Mesenchymal stem cell (in vitro differentiated cells and primary cell): Measurements from ENCODE around the gene MACROD2.

ENCODE experiments used
- DNase-seq: peaks from one replicate; pipeline ENCODE4 v3.0.0-alpha.2; 2013
- H2AFZ ChIP-seq: one replicate; pipeline ENCODE4 v1.6.1; 2013; ENCODE audit warnings: low read depth, mild to moderate bottlenecking, control low read depth, inconsistent platforms, low read length, moderate library complexity
- H2AK5ac ChIP-seq: 2 replicates; pipeline ENCODE4 v1.6.1; 2013; ENCODE audit warnings: low read length, moderate library complexity, mild to moderate bottlenecking, inconsistent platforms; ENCODE audit not compliant: severe bottlenecking
- H2BK120ac ChIP-seq: one replicate; pipeline ENCODE4 v1.6.1; 2013; ENCODE audit warnings: low read depth, mild to moderate bottlenecking, inconsistent platforms, low read length, moderate library complexity
- H2BK12ac ChIP-seq, 2 experiments: one replicate each; pipeline ENCODE4 v1.6.1; 2013; ENCODE audit warnings: inconsistent platforms in 2 of 2, low read length in 2 of 2, mild to moderate bottlenecking in 2 of 2, moderate library complexity in 2 of 2, control low read depth in 1 of 2
- H2BK15ac ChIP-seq: one replicate; pipeline ENCODE4 v1.6.1; 2013; ENCODE audit warnings: mild to moderate bottlenecking, low read depth, inconsistent platforms; ENCODE audit not compliant: poor library complexity, severe bottlenecking
- H2BK5ac ChIP-seq: 2 replicates; pipeline ENCODE4 v1.6.1; 2013; ENCODE audit warnings: low read depth, mild to moderate bottlenecking, low read length, control low read depth, inconsistent platforms; ENCODE audit not compliant: poor library complexity, severe bottlenecking
- H3K14ac ChIP-seq, 2 experiments: one replicate each; pipeline ENCODE4 v1.6.1; 2013; ENCODE audit warnings: inconsistent platforms in 2 of 2, low read length in 2 of 2, control low read depth in 1 of 2, mild to moderate bottlenecking in 1 of 2, moderate library complexity in 1 of 2
- H3K18ac ChIP-seq, 2 experiments: one replicate each; pipeline ENCODE4 v1.6.1; 2013; ENCODE audit warnings: inconsistent platforms in 2 of 2, low read length in 2 of 2, control low read depth in 1 of 2, low read depth in 1 of 2, mild to moderate bottlenecking in 1 of 2
- H3K23ac ChIP-seq, 2 experiments: one replicate each; pipeline ENCODE4 v1.6.1; 2013; ENCODE audit warnings: inconsistent platforms in 2 of 2, low read length in 2 of 2, mild to moderate bottlenecking in 2 of 2, moderate library complexity in 2 of 2, control low read depth in 1 of 2
- H3K27ac ChIP-seq: 2 replicates; pipeline ENCODE4 v1.5.1; 2013; ENCODE audit warnings: mild to moderate bottlenecking, moderate library complexity, low read length, control low read depth, inconsistent platforms; ENCODE audit not compliant: poor library complexity, severe bottlenecking
- H3K27me3 ChIP-seq, 2 experiments: 2 replicates each; pipeline versions ENCODE4 v1.6.1 to v1.7.0; 2013; ENCODE audit warnings: low read length in 2 of 2, mild to moderate bottlenecking in 2 of 2, moderate library complexity in 2 of 2, control low read depth in 1 of 2, inconsistent platforms in 1 of 2; ENCODE audit not compliant: control insufficient read depth in 1 of 2, insufficient read depth in 1 of 2
- H3K36me3 ChIP-seq, 2 experiments: 2 replicates each; pipeline versions ENCODE4 v1.6.1 to v1.7.0; 2013; ENCODE audit warnings: low read length in 2 of 2, control low read depth in 1 of 2, inconsistent platforms in 1 of 2, low read depth in 1 of 2, mild to moderate bottlenecking in 1 of 2; ENCODE audit not compliant: insufficient read depth in 2 of 2, control insufficient read depth in 1 of 2
- H3K4ac ChIP-seq, 2 experiments: one replicate each; pipeline ENCODE4 v1.6.1; 2013; ENCODE audit warnings: inconsistent platforms in 2 of 2, low read length in 2 of 2, mild to moderate bottlenecking in 2 of 2, moderate library complexity in 2 of 2, control low read depth in 1 of 2, low read depth in 1 of 2
- H3K4me1 ChIP-seq: 2 replicates; pipeline ENCODE4 v1.6.1; 2013; ENCODE audit warnings: low read depth, low read length, control low read depth; ENCODE audit not compliant: control insufficient read depth, insufficient read depth
- H3K4me2 ChIP-seq: 2 replicates; pipeline ENCODE4 v1.6.1; 2013; ENCODE audit warnings: low read length, mild to moderate bottlenecking, inconsistent platforms; ENCODE audit not compliant: poor library complexity, severe bottlenecking
- H3K4me3 ChIP-seq, 2 experiments: 2 replicates each; pipeline versions ENCODE4 v1.5.1 to v1.7.0; 2013; ENCODE audit warnings: low read length in 2 of 2, mild to moderate bottlenecking in 2 of 2, control low read depth in 1 of 2, low read depth in 1 of 2; ENCODE audit not compliant: insufficient read depth in 1 of 2
- H3K79me1 ChIP-seq: replicated peaks from 2 replicates; pipeline ENCODE4 v1.6.1; 2013; ENCODE audit warnings: mild to moderate bottlenecking, control low read depth, low read length, inconsistent platforms; ENCODE audit not compliant: poor library complexity, severe bottlenecking
- H3K9ac ChIP-seq: 2 replicates; pipeline ENCODE4 v1.7.0; 2013; ENCODE audit warnings: mild to moderate bottlenecking, low read length, moderate library complexity
- H3K9me3 ChIP-seq: 2 replicates; pipeline ENCODE4 v1.7.0; 2013; ENCODE audit warnings: mild to moderate bottlenecking, low read length; ENCODE audit not compliant: control insufficient read depth
- H4K8ac ChIP-seq: one replicate; pipeline ENCODE4 v1.6.1; 2013; ENCODE audit warnings: inconsistent platforms, mild to moderate bottlenecking, low read length, moderate library complexity
- H4K91ac ChIP-seq: one replicate; pipeline ENCODE4 v1.6.1; 2013; ENCODE audit warnings: mild to moderate bottlenecking, low read length, inconsistent platforms
- WGBS: methylation state at CpG from one replicate; pipeline ENCODE4 v1.1.7; 2013; ENCODE audit warnings: mixed read lengths; 5-methylcytosine and 5-hydroxymethylcytosine counted together

The MACROD2 gene

DNA sequence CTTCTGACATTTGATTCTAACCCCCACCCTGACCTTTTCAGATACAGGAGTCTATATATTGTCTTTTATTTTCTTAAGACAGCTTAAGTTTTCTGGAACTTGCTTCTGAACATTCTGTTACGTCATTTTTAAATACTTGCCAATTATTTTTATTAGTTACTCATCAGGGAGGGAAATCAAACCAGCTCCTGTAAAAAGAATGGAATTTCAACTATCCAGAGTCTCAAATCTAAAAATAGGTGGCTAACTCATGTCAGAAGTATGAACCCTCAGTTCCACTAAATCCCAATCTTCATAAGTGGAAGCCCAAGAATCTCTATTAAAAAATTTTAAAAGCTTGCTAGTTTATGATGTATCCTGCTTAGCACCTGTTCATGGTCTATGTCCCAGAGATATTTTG is 1677.9 kb downstream of the MACROD2 start:
- Histone ChIP-seq H3K9me3 (peaks cover 3% of the 10 kb centered on the region), H3K79me1 (no peaks in the 10 kb centered on the region), H3K4me2 (no peak overlapping the region), H2BK12ac (no peak overlapping the region), H4K8ac (no peak overlapping the region), H3K4ac (no peak overlapping the region), H3K4me3 (no peak overlapping the region), H2AFZ (no peak overlapping the region), H2BK5ac (no peak overlapping the region), H2AK5ac (no peak overlapping the region), H3K27ac (no peak overlapping the region), H3K14ac (no peak overlapping the region), H3K27me3 (no peaks in the 10 kb centered on the region), H2BK120ac (no peak overlapping the region), H3K36me3 (no peaks in the 10 kb centered on the region), H3K18ac (no peak overlapping the region), H3K4me1 (peaks cover 7% of the 10 kb centered on the region), H2BK15ac (no peak overlapping the region), H3K9ac (peak overlapping the region; percentile 1), H3K23ac (no peak overlapping the region), H4K91ac (no peak overlapping the region)
- peak; percentile 14 for DNase-seq
- WGBS: no CpG with 5 or more reads among the region's 1 CpG

DNA sequence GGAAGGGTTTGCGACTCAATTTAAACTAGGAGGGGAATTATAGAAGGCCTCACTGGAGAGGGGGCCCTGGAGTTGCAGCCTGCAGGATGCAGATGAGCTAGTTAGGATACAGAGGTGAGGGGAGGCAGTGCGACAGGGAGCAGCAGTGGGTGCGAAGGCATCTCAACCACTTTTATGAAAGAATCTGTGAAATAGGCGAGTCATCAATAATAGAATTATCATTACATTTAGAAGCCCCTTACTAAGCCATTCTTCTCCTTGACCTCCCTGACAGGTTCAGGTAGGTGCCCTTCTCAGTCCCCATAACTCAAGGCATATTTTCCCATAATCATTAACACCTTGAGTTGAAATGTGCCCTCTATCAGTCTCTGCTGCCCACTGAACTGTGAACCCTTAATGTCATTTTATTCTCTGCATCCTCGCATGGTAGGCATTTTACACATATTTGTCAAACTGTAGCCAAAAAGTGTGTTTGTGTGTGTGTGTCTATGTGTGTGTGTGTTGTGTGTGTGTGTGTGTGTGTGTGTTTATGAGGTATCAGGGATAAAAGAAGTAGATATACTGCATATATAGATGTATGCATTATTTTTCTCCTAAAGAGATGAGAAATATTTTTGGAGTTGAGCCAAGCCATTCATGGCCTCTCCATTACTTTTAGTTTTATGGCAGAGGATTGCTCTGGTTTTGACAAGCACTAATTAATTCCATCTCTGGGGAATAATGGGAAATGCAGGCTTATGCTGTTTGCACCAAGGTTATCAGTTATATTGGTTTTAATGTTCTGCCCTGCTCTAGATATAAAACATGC is 1679.1 kb downstream of the MACROD2 start:
- H2BK12ac ChIP-seq: no peak overlapping the region
- H2BK120ac ChIP-seq: no peak overlapping the region
- DNase-seq: no peak
- no peak overlapping the region for H3K14ac ChIP-seq
- H3K36me3 ChIP-seq: no peaks in the 10 kb centered on the region
- peaks cover 7% of the 10 kb centered on the region for H3K4me1 ChIP-seq
- H3K23ac ChIP-seq: no peak overlapping the region
- no peak overlapping the region for H3K4ac ChIP-seq
- H2BK5ac ChIP-seq: no peak overlapping the region
- H3K9ac ChIP-seq: no peak overlapping the region
- peaks cover 3% of the 10 kb centered on the region for H3K9me3 ChIP-seq
- no peak overlapping the region for H4K8ac ChIP-seq
- no peak overlapping the region for H3K18ac ChIP-seq
- WGBS: 97% methylated on average over 5 of the region's 5 CpGs
- no peak overlapping the region for H3K4me2 ChIP-seq
- no peaks in the 10 kb centered on the region for H3K27me3 ChIP-seq
- no peak overlapping the region for H2AK5ac ChIP-seq
- no peak overlapping the region for H4K91ac ChIP-seq
- no peak overlapping the region for H3K4me3 ChIP-seq
- H2BK15ac ChIP-seq: no peak overlapping the region
- H3K27ac ChIP-seq: peak overlapping the region; percentile 70
- H3K79me1 ChIP-seq: no peaks in the 10 kb centered on the region
- H2AFZ ChIP-seq: no peak overlapping the region

DNA sequence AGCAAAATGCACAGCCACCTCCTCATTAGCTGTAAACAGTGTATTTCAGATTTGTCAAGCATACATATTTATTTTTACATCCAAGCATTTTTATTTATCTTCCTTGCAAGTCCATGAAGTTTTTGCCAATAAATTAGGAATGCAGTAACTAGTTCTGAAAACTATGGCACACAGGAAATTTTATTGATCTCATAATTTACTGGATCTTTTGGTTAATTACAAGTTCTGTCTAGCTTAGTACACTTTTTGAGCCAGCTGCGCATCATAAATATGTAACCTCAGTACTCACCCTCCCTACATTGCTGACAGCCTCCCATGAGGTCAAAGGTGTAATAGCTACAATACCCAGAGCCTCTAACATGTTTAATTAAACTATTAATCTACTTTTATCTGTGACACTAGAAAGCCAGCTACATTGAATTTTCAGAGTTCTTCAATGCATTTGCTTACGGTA is 1679.8 kb downstream of the MACROD2 start:
- Histone ChIP-seq H3K4me2 (no peak overlapping the region), H4K91ac (no peak overlapping the region), H2BK120ac (no peak overlapping the region), H3K36me3 (no peaks in the 10 kb centered on the region), H4K8ac (no peak overlapping the region), H2BK12ac (no peak overlapping the region), H3K14ac (no peak overlapping the region), H3K4me3 (no peak overlapping the region), H3K9me3 (peaks cover 3% of the 10 kb centered on the region), H2AFZ (no peak overlapping the region), H3K18ac (no peak overlapping the region), H3K27me3 (no peaks in the 10 kb centered on the region), H3K4me1 (peaks cover 7% of the 10 kb centered on the region), H3K23ac (no peak overlapping the region), H3K79me1 (no peaks in the 10 kb centered on the region), H3K9ac (no peak overlapping the region), H2BK5ac (no peak overlapping the region), H3K27ac (no peak overlapping the region), H2BK15ac (no peak overlapping the region), H2AK5ac (no peak overlapping the region), H3K4ac (no peak overlapping the region)
- DNase-seq: no peak
- 83% methylated on average over 2 of the region's 2 CpGs for WGBS

DNA sequence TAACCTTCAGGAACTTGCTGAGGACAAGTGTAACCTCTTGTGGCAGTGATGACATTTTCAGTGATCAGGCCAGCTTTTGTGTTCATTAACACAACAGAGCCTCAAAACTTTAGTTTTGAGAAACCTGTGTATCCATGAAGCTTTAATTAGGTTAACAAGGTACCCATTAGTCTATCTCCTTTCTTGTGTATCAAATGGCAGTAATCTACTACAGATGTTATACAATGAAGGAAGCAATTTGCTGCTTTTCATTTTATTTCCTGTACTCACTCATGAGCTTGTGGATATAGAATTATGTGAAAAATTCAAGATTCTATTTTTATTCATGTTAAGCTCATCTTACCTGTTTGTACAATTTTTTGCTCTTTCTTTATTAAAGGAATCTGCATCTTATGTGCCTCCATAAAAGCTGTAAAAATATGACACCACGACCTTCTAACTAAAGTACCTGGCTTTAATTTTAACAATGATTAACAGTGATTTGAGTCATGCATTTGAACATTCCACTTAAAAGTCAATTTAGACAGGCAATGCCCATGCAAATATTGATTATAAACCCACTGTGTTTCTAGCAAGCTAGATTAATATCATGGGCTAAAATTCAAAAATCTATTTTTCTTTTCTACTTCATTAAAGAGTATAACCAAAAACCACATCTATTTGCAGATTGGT is 1680.6 kb downstream of the MACROD2 start:
- Histone ChIP-seq H3K4ac (no peak overlapping the region), H2BK120ac (no peak overlapping the region), H3K9me3 (peaks cover 1% of the 10 kb centered on the region), H2AFZ (no peak overlapping the region), H3K18ac (no peak overlapping the region), H3K4me3 (no peak overlapping the region), H3K27me3 (no peaks in the 10 kb centered on the region), H3K14ac (no peak overlapping the region), H3K27ac (no peak overlapping the region), H3K4me1 (peaks cover 7% of the 10 kb centered on the region), H3K4me2 (no peak overlapping the region), H3K9ac (no peak overlapping the region), H3K36me3 (no peaks in the 10 kb centered on the region), H4K91ac (no peak overlapping the region), H2BK5ac (no peak overlapping the region), H2AK5ac (no peak overlapping the region), H2BK12ac (no peak overlapping the region), H2BK15ac (no peak overlapping the region), H3K79me1 (no peaks in the 10 kb centered on the region), H4K8ac (no peak overlapping the region), H3K23ac (no peak overlapping the region)
- WGBS: 80% methylated on average over 1 of the region's 1 CpG
- no peak for DNase-seq
